IPS-15b (cell line): Measurements from ENCODE around the gene RGS7.
A peak's percentile ranks its signal among the peaks of the same experiment; 100 is the strongest.

Experiments used
- H3K27me3 ChIP-seq: one replicate; pipeline ENCODE4 v1.6.1; 2013; ENCODE audit warnings: low read length; ENCODE audit not compliant: control insufficient read depth, insufficient read depth
- H3K36me3 ChIP-seq: one replicate; pipeline ENCODE4 v1.6.1; 2013; ENCODE audit warnings: low read length; ENCODE audit not compliant: control insufficient read depth, insufficient read depth
- H3K4me1 ChIP-seq: one replicate; pipeline ENCODE4 v1.6.1; 2013; ENCODE audit warnings: mild to moderate bottlenecking, low read length; ENCODE audit not compliant: control insufficient read depth, insufficient read depth
- H3K4me3 ChIP-seq: one replicate; pipeline ENCODE4 v1.5.1; 2013; ENCODE audit warnings: low read depth, low read length
- H3K9ac ChIP-seq: one replicate; pipeline ENCODE4 v1.6.1; 2013; ENCODE audit warnings: low read depth, mild to moderate bottlenecking, low read length
- H3K9me3 ChIP-seq: one replicate; pipeline ENCODE4 v1.6.1; 2013; ENCODE audit warnings: mild to moderate bottlenecking, low read length; ENCODE audit not compliant: control insufficient read depth, insufficient read depth

Gene RGS7

GRCh38 chr1:241362350-241362749, 5.3 kb upstream of the RGS7 start:
- Histone ChIP-seq H3K4me1 (no peaks in the 10 kb centered on the region), H3K9ac (no peak overlapping the region), H3K36me3 (no peaks in the 10 kb centered on the region), H3K4me3 (no peak overlapping the region), H3K27me3 (peaks cover 10% of the 10 kb centered on the region), H3K9me3 (no peaks in the 10 kb centered on the region)

- Histone ChIP-seq H3K27me3 (peaks cover 27% of the 10 kb centered on the region), H3K4me3 (peak overlapping the region; percentile 82)
Measured at GRCh38 chr1:241357366-241358340, 648 bp upstream of the RGS7 start.

GRCh38 chr1:241356187-241356518, 852 bp downstream of the RGS7 start:
- Histone ChIP-seq H3K36me3 (no peaks in the 10 kb centered on the region), H3K9ac (no peak overlapping the region), H3K27me3 (peaks cover 27% of the 10 kb centered on the region), H3K9me3 (no peaks in the 10 kb centered on the region), H3K4me1 (no peaks in the 10 kb centered on the region), H3K4me3 (peak overlapping the region; percentile 82)

More at GRCh38 chr1:241357366-241358340, 648 bp upstream of the RGS7 start:
- no peaks in the 10 kb centered on the region for H3K9me3 ChIP-seq
- no peaks in the 10 kb centered on the region for H3K4me1 ChIP-seq
- no peak overlapping the region for H3K9ac ChIP-seq
- no peaks in the 10 kb centered on the region for H3K36me3 ChIP-seq

GRCh38 chr1:241355311-241356010, 1.5 kb downstream of the RGS7 start:
- H3K9ac ChIP-seq: no peak overlapping the region
- H3K36me3 ChIP-seq: no peaks in the 10 kb centered on the region
- H3K4me3 ChIP-seq: no peak overlapping the region
- no peaks in the 10 kb centered on the region for H3K9me3 ChIP-seq
- H3K27me3 ChIP-seq: peaks cover 27% of the 10 kb centered on the region
- H3K4me1 ChIP-seq: no peaks in the 10 kb centered on the region

GRCh38 chr1:241352401-241352800, 4.6 kb downstream of the RGS7 start:
- H3K36me3 ChIP-seq: no peaks in the 10 kb centered on the region
- peaks cover 16% of the 10 kb centered on the region for H3K27me3 ChIP-seq
- H3K9ac ChIP-seq: no peak overlapping the region
- H3K9me3 ChIP-seq: no peaks in the 10 kb centered on the region
- H3K4me1 ChIP-seq: no peaks in the 10 kb centered on the region
- H3K4me3 ChIP-seq: no peak overlapping the region

GRCh38 chr1:241351841-241352240, 5.2 kb downstream of the RGS7 start:
- H3K27me3 ChIP-seq: peaks cover 16% of the 10 kb centered on the region
- no peak overlapping the region for H3K9ac ChIP-seq
- H3K36me3 ChIP-seq: no peaks in the 10 kb centered on the region
- no peaks in the 10 kb centered on the region for H3K4me1 ChIP-seq
- H3K9me3 ChIP-seq: no peaks in the 10 kb centered on the region
- H3K4me3 ChIP-seq: no peak overlapping the region

- H3K4me3 ChIP-seq: no peak overlapping the region
- H3K9ac ChIP-seq: no peak overlapping the region
- no peaks in the 10 kb centered on the region for H3K27me3 ChIP-seq
- H3K4me1 ChIP-seq: no peaks in the 10 kb centered on the region
- no peaks in the 10 kb centered on the region for H3K9me3 ChIP-seq
- no peaks in the 10 kb centered on the region for H3K36me3 ChIP-seq
Measured at GRCh38 chr1:241343956-241344355, 13.0 kb downstream of the RGS7 start.

GRCh38 chr1:241336335-241336734, 20.7 kb downstream of the RGS7 start:
- Histone ChIP-seq H3K4me3 (no peak overlapping the region), H3K27me3 (no peaks in the 10 kb centered on the region)

GRCh38 chr1:241332987-241333386, 24.0 kb downstream of the RGS7 start:
- Histone ChIP-seq H3K9me3 (no peaks in the 10 kb centered on the region), H3K9ac (no peak overlapping the region), H3K4me1 (no peaks in the 10 kb centered on the region), H3K36me3 (no peaks in the 10 kb centered on the region), H3K27me3 (no peaks in the 10 kb centered on the region), H3K4me3 (no peak overlapping the region)

More at GRCh38 chr1:241336335-241336734, 20.7 kb downstream of the RGS7 start:
- H3K4me1 ChIP-seq: no peaks in the 10 kb centered on the region
- no peaks in the 10 kb centered on the region for H3K36me3 ChIP-seq
- H3K9me3 ChIP-seq: no peaks in the 10 kb centered on the region
- H3K9ac ChIP-seq: no peak overlapping the region

- Histone ChIP-seq H3K4me1 (no peaks in the 10 kb centered on the region), H3K4me3 (no peak overlapping the region), H3K36me3 (no peaks in the 10 kb centered on the region), H3K9me3 (no peaks in the 10 kb centered on the region), H3K27me3 (no peaks in the 10 kb centered on the region), H3K9ac (no peak overlapping the region)
Measured at GRCh38 chr1:241332037-241332409, 25.0 kb downstream of the RGS7 start.

GRCh38 chr1:241331328-241332036, 25.5 kb downstream of the RGS7 start:
- H3K27me3 ChIP-seq: no peaks in the 10 kb centered on the region
- no peak overlapping the region for H3K9ac ChIP-seq
- no peaks in the 10 kb centered on the region for H3K9me3 ChIP-seq
- no peaks in the 10 kb centered on the region for H3K4me1 ChIP-seq
- no peak overlapping the region for H3K4me3 ChIP-seq
- no peaks in the 10 kb centered on the region for H3K36me3 ChIP-seq
